Measurements from ENCODE around the gene PXDC1.

PXDC1 gene

GRCh38 chr6:3766214-3766613, 14.7 kb upstream of the PXDC1 start:
- no peak for DNase-seq (ENCODE audit: low read depth)
- H3K4me3 ChIP-seq (ENCODE audit: low read length), result no peak overlapping the region
- no peak for TF ChIP-seq CTCF (conservative IDR thresholded peaks at IDR 0.05; ENCODE audit: low read depth, low read length)

GRCh38 chr6:3765415-3765814, 13.9 kb upstream of the PXDC1 start:
- peak; percentile 86 for DNase-seq (ENCODE audit: low read depth)
- H3K4me3 ChIP-seq (ENCODE audit: low read length), result no peak overlapping the region
- TF ChIP-seq CTCF (conservative IDR thresholded peaks at IDR 0.05; ENCODE audit: low read depth, low read length), result no peak

- TF ChIP-seq CTCF (conservative IDR thresholded peaks at IDR 0.05; ENCODE audit: low read depth, low read length), result no peak
- no peak for DNase-seq (ENCODE audit: low read depth)
- H3K4me3 ChIP-seq (ENCODE audit: low read length), result no peak overlapping the region
These were observed 13.2 kb upstream of the PXDC1 start for GRCh38 chr6:3764516-3765335.

GRCh38 chr6:3762852-3763251, 11.3 kb upstream of the PXDC1 start:
- no peak for DNase-seq (ENCODE audit: low read depth)
- no peak overlapping the region for H3K4me3 ChIP-seq (ENCODE audit: low read length)
- TF ChIP-seq CTCF (conservative IDR thresholded peaks at IDR 0.05; ENCODE audit: low read depth, low read length), result no peak

GRCh38 chr6:3762359-3762758, 10.8 kb upstream of the PXDC1 start:
- TF ChIP-seq CTCF (conservative IDR thresholded peaks at IDR 0.05; ENCODE audit: low read depth, low read length), result no peak
- no peak overlapping the region for H3K4me3 ChIP-seq (ENCODE audit: low read length)
- no peak for DNase-seq (ENCODE audit: low read depth)

GRCh38 chr6:3761989-3762270, 10.4 kb upstream of the PXDC1 start:
- no peak for DNase-seq (ENCODE audit: low read depth)

More at GRCh38 chr6:3761989-3762270, 10.4 kb upstream of the PXDC1 start:
- TF ChIP-seq CTCF (conservative IDR thresholded peaks at IDR 0.05; ENCODE audit: low read depth, low read length), result no peak
- no peak overlapping the region for H3K4me3 ChIP-seq (ENCODE audit: low read length)
